Sigmoid colon (tissue), 7 donors: ENCODE measurements around the gene SLC15A4. TPM values are rescaled to one million over a fixed set of nuclear protein-coding genes. Genes with fewer than 3 reads are reported as not detected.

Experiments used
- DNase-seq: peaks from one replicate; pipeline ENCODE4 v3.0.0-alpha.2; 2019
- H3K27ac ChIP-seq, 4 donors: fragments of 200-600 bp; sonication (generic); one replicate each; pipeline ENCODE4 v1.5.1; 2016 to 2019; ENCODE audit warnings: mild to moderate bottlenecking in 1 of 4
- H3K27me3 ChIP-seq, 3 donors: fragments of 200-600 bp; sonication (generic); one replicate each; pipeline ENCODE4 v1.5.1; 2019; ENCODE audit warnings: mild to moderate bottlenecking in 1 of 3
- H3K36me3 ChIP-seq, 4 donors: fragments of 200-600 bp; sonication (generic); one replicate each; pipeline ENCODE4 v1.5.1; 2016 to 2019
- H3K4me1 ChIP-seq, 4 donors: fragments of 200-600 bp; sonication (generic); one replicate each; pipeline ENCODE4 v1.5.1; 2017 to 2019
- H3K4me3 ChIP-seq, 4 donors: fragments of 200-600 bp; sonication (generic); one replicate each; pipeline ENCODE4 v1.5.1; 2017 to 2019; ENCODE audit warnings: mild to moderate bottlenecking in 2 of 4, moderate library complexity in 1 of 4
- H3K9me3 ChIP-seq, 4 donors: fragments of 200-600 bp in 3 of 4; sonication (generic) in 3 of 4; one replicate each; pipeline versions ENCODE4 v1.5.1 to v1.6.1; 2013 to 2019
- CTCF ChIP-seq, 4 experiments: fragments of 450-650 bp in 3 of 4; fragments of 200-600 bp in 1 of 4; IDR thresholded peaks; one replicate each; pipeline ENCODE4 v1.5.1; 2016 to 2019; ENCODE audit warnings: antibody characterized with exemption in 4 of 4, mild to moderate bottlenecking in 3 of 4, moderate library complexity in 2 of 4
- EP300 ChIP-seq, 4 donors: sonication (generic); formaldehyde crosslinking; IDR thresholded peaks; one replicate each; pipeline ENCODE4 v1.6.1; 2017; ENCODE audit warnings: antibody characterized with exemption in 4 of 4
- POLR2A ChIP-seq, 2 donors: fragments of 450-650 bp; IDR thresholded peaks; one replicate each; pipeline ENCODE4 v1.6.1; 2016; ENCODE audit warnings: antibody characterized with exemption in 2 of 2, mild to moderate bottlenecking in 2 of 2, moderate library complexity in 2 of 2
- POLR2AphosphoS5 ChIP-seq, 4 donors: sonication (generic); formaldehyde crosslinking; IDR thresholded peaks; one replicate each; pipeline ENCODE4 v1.6.1; 2017; ENCODE audit warnings: antibody characterized with exemption in 4 of 4
- WGBS, 2 donors: extraction: QIAGEN DNeasy Blood & Tissue Kit; methylation state at CpG; one replicate each; pipeline ENCODE4 v1.1.7; 2013; 5-methylcytosine and 5-hydroxymethylcytosine counted together
- intact Hi-C: fragments of 100-400 bp; cut with DNase I; formaldehyde crosslinking; loops from one replicate; pipeline ENCODE4 v1.15.1; 2023
- polyA plus RNA-seq, 3 donors: library from polyadenylated mRNA; stranded (reverse); fragments of 200-250 nt; gene quantifications; one replicate each; pipeline ENCODE4 v1.2.3, GENCODE V29; 2013
- total RNA-seq, 4 donors: library from RNA; depleted of rRNA; stranded (reverse); fragments of >200 nt; gene quantifications; one replicate each; pipeline ENCODE4 v1.1.0, GENCODE V29; 2016
- donor health status: healthy with polysubstance abuse.
- donor health status: Bipolar disorder and iron deficiency.
- donor health status: healthy.

Gene SLC15A4
- total and polyA plus RNA-seq, 7 donors = 3.6 to 42.0 (median 19.4) TPM

- TF ChIP-seq POLR2A (IDR thresholded peaks at IDR 0.05) (no peak), EP300 (IDR thresholded peaks at IDR 0.05) (no peak), POLR2AphosphoS5 (IDR thresholded peaks at IDR 0.05) (no peak), CTCF (IDR thresholded peaks at IDR 0.05) (no peak)
- H3K4me3 ChIP-seq = no peak overlapping the region
- 78 to 82% methylated on average over 9 of the region's 9 CpGs for WGBS, 2 donors
- no peaks in the 10 kb centered on the region for H3K4me1 ChIP-seq
- no peaks in the 10 kb centered on the region for H3K36me3 ChIP-seq
- peak; percentile 40 for DNase-seq
- intact Hi-C loops = no loop called here
- no peak overlapping the region for H3K27ac ChIP-seq
- H3K27me3 ChIP-seq = no peaks in the 10 kb centered on the region
- no peaks in the 10 kb centered on the region for H3K9me3 ChIP-seq
These were observed 40.9 kb upstream of the SLC15A4 start for GRCh38 chr12:128864516-128865186.

DNA sequence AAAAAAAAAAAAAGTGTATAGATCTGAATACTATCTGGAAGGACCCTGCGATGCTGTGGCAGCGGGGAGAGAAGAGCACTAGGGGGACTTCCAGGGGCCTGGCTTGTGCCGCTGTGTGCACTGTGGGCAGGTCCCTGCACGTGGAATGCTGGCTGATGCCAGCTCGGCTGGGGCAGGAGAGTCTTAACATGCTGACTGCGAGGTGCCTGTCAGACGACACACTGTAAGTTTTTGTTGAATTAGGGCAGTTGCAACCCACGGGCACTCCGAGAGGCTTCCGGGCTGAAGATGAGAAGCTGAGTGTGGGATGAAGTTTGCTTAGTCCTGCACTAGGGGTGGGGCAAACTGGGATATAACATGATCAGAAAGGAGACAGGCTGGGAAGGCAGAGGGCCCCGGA, 40.2 kb upstream of the SLC15A4 start:
- Histone ChIP-seq H3K9me3 (no peaks in the 10 kb centered on the region), H3K4me1 (no peaks in the 10 kb centered on the region), H3K4me3 (no peak overlapping the region), H3K36me3 (no peaks in the 10 kb centered on the region), H3K27me3 (no peaks in the 10 kb centered on the region), H3K27ac (no peak overlapping the region)
- TF ChIP-seq POLR2AphosphoS5 (IDR thresholded peaks at IDR 0.05) = no peak
- intact Hi-C loops = no loop called here
- no peak for DNase-seq
- WGBS, 2 donors = 76 to 84% methylated on average over 11 of the region's 11 CpGs

DNA sequence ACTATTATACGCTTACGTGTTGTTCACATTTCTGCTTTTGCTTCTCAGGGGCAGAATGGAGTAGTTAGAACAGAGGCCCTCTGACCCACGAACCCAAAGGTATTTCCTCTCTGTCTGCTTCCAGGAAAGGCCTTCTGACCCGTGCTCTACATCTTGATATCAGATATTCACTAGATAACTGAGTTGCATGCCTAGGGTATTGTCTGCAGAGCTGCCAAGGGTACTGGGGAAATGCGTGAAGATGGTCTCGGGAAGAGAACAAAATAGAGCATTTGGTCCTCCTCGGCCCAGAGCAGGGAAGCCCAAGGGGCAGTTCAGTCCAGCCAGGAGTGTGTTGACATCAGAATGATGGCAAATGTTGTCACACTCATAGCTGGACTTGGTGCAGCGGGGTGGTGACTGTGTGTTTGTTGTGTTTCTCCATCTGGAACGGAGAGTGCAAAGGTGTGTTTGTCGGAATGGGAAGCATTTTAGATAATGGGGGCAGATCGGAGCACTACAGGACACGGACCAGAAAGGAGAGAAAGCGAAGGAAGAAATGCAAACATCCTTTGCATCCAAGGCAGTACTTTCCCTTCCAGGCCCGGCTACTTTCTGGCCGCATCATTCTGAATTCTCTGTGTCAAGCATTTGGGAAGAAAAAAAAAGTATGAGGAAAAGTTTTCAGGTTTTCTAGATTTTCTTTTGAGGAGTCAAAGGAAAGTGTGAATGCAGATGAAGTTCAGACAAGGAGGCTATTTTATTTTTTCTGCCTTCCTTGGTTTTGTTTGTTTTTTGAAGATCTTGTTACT, 37.7 kb upstream of the SLC15A4 start:
- no peaks in the 10 kb centered on the region for H3K27me3 ChIP-seq
- H3K4me3 ChIP-seq = no peak overlapping the region
- H3K27ac ChIP-seq = no peak overlapping the region
- no peaks in the 10 kb centered on the region for H3K36me3 ChIP-seq
- H3K9me3 ChIP-seq = no peaks in the 10 kb centered on the region
- intact Hi-C loops = no loop called here
- WGBS, 2 donors = 69 to 74% methylated on average over 15 of the region's 15 CpGs
- DNase-seq = peak; percentile 21
- H3K4me1 ChIP-seq = no peaks in the 10 kb centered on the region
- no peak for TF ChIP-seq EP300 (IDR thresholded peaks at IDR 0.05)
- no peak for TF ChIP-seq CTCF (IDR thresholded peaks at IDR 0.05)
- TF ChIP-seq POLR2A (IDR thresholded peaks at IDR 0.05) = no peak
- no peak for TF ChIP-seq POLR2AphosphoS5 (IDR thresholded peaks at IDR 0.05)

DNA sequence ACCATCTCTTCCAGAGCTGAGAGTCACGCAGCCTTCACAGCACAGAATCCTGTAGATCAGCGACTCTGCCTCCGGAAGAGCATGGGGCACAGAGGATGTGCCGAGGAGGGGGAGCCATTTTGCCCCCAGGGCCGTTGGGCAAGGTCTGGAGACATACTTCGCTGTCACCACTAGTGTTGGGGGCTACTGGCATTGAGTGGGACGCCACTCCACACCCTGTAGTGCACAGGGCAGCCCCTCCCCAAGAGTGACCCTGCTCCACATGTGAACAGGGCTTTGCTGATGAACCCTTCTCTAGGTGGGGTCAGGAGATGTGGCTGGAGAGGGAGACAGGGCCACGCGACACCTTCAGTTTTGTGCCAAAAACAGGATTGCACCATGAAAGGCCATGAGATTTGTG, 35.6 kb upstream of the SLC15A4 start:
- intact Hi-C loops = no loop called here
- 69 to 86% methylated on average over 9 of the region's 9 CpGs for WGBS, 2 donors
- TF ChIP-seq POLR2AphosphoS5 (IDR thresholded peaks at IDR 0.05) (no peak), POLR2A (IDR thresholded peaks at IDR 0.05) (no peak), EP300 (IDR thresholded peaks at IDR 0.05) (no peak), CTCF (IDR thresholded peaks at IDR 0.05) (no peak)

GRCh38 chr12:128857133-128857763, 33.5 kb upstream of the SLC15A4 start:
- peak; percentile 57 for DNase-seq
- Histone ChIP-seq H3K4me3 (no peak overlapping the region), H3K36me3 (no peaks in the 10 kb centered on the region), H3K9me3 (no peaks in the 10 kb centered on the region), H3K4me1 (peaks cover 0 to 5% (median 4%) of the 10 kb centered on the region in 4 donors), H3K27ac (no peak overlapping the region), H3K27me3 (peaks cover 0 to 29% (median 18%) of the 10 kb centered on the region in 3 donors)
- TF ChIP-seq EP300 (IDR thresholded peaks at IDR 0.05) (no peak), CTCF (IDR thresholded peaks at IDR 0.05) (no peak)
- WGBS, 2 donors = 63 to 66% methylated on average over 9 of the region's 9 CpGs
- intact Hi-C loops = no loop called here

More for the DNA sequence above, 35.6 kb upstream of the SLC15A4 start:
- peaks cover 0 to 9% (median under 1%) of the 10 kb centered on the region in 3 donors for H3K27me3 ChIP-seq
- DNase-seq = peak; percentile 38
- H3K4me1 ChIP-seq = no peaks in the 10 kb centered on the region
- no peaks in the 10 kb centered on the region for H3K9me3 ChIP-seq
- H3K36me3 ChIP-seq = no peaks in the 10 kb centered on the region
- no peak overlapping the region for H3K4me3 ChIP-seq
- no peak overlapping the region for H3K27ac ChIP-seq
